Measurements from ENCODE around the gene PTCHD1. TPM values are rescaled to one million over a fixed set of nuclear protein-coding genes. Genes with fewer than 3 reads are reported as not detected.

PTCHD1 gene
- total RNA-seq, 1 experiment from 2014 or later: not detected

DNA sequence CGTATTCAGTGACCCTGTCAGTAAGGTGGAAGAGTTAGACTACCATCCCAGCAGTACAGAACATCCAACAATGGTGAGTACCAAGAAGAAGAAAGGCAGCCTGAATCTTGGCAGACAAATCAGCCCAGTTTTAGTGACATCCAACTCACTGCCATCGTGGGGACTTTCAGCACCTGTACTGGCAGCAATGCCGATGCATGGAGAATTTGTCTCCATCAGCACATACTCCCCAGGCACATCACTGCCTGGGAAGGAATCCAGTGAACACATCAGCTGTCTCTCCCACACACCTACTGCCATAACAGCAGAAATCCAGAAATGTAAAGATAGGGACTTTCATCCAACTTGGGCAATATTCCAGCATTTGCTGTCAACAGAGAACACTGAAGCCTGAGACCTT lies 29.8 kb downstream of the PTCHD1 start:
- CTCF ChIA-PET: no interaction called here
- no peak overlapping the region for H2AFZ ChIP-seq (ENCODE audit: low read length)
- no peaks in the 10 kb centered on the region for H3K4me1 ChIP-seq (ENCODE audit: insufficient read depth, low read length)
- TF ChIP-seq, protein P1, sequence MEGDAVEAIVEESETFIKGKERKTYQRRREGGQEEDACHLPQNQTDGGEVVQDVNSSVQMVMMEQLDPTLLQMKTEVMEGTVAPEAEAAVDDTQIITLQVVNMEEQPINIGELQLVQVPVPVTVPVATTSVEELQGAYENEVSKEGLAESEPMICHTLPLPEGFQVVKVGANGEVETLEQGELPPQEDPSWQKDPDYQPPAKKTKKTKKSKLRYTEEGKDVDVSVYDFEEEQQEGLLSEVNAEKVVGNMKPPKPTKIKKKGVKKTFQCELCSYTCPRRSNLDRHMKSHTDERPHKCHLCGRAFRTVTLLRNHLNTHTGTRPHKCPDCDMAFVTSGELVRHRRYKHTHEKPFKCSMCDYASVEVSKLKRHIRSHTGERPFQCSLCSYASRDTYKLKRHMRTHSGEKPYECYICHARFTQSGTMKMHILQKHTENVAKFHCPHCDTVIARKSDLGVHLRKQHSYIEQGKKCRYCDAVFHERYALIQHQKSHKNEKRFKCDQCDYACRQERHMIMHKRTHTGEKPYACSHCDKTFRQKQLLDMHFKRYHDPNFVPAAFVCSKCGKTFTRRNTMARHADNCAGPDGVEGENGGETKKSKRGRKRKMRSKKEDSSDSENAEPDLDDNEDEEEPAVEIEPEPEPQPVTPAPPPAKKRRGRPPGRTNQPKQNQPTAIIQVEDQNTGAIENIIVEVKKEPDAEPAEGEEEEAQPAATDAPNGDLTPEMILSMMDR (conservative IDR thresholded peaks at IDR 0.05; ENCODE audit: low read depth, low read length): no peak
- TF ChIP-seq EZH2 (IDR thresholded peaks at IDR 0.05; ENCODE audit: low read length, unreplicated experiment): no peak
- no peak for TF ChIP-seq EZH2phosphoT487 (IDR thresholded peaks at IDR 0.05; ENCODE audit: borderline replicate concordance, low read length)
- intact Hi-C loops (cut with micrococcal nuclease): no loop called here
- no peaks in the 10 kb centered on the region for H3K9me3 ChIP-seq (ENCODE audit: low read length)
- H3K9ac ChIP-seq (ENCODE audit: low read length): no peak overlapping the region
- no TSS peak for BruUV-seq (replicated peaks)
- no peaks in the 10 kb centered on the region for H4K20me1 ChIP-seq (ENCODE audit: low read length)
- POLR2A ChIA-PET (ENCODE audit: unreplicated experiment): no interaction called here
- DNase-seq: no peak
- no peak overlapping the region for H3K4me3 ChIP-seq (ENCODE audit: low read length)
- no peaks in the 10 kb centered on the region for H3K36me3 ChIP-seq (ENCODE audit: low read depth, low read length)
- no peaks in the 10 kb centered on the region for H3F3A ChIP-seq (ENCODE audit: low read length, unreplicated experiment)
- H3K79me2 ChIP-seq (ENCODE audit: low read length): no peaks in the 10 kb centered on the region
- ATAC-seq: no peak
- peaks cover 25% of the 10 kb centered on the region for H3K27me3 ChIP-seq (ENCODE audit: low read length)
- no peaks in the 10 kb centered on the region for H3K9me2 ChIP-seq (replicated peaks; ENCODE audit: low read length)
- H3K27ac ChIP-seq (ENCODE audit: low read length): no peak overlapping the region
- H3K4me2 ChIP-seq (ENCODE audit: low read length): no peak overlapping the region

DNA sequence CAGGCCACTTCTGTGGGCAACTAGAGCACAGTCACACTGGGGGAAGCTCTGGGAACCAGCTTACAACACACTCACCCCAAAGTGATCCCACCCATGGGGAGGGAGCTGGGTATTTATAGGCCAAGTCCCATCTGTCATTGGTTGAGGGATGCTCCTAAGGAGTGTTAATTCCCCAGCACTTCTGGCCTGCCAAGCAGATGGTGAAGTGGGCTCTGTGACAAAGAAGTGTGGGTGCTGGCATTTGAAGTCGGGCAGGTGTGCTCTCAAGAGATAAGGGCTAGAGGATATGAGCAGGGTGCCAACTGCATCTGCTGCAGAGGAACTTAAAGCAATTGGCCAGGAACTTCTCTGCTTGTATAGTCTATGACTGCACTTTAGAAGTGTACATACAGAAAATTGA lies 30.9 kb downstream of the PTCHD1 start:
- ChIA-PET CTCF (no interaction called here), POLR2A (ENCODE audit: unreplicated experiment) (no interaction called here)
- no peak overlapping the region for H3K27ac ChIP-seq (ENCODE audit: low read length)
- ATAC-seq (no peak), DNase-seq (no peak)
- no peaks in the 10 kb centered on the region for H3K9me2 ChIP-seq (replicated peaks; ENCODE audit: low read length)
- no peaks in the 10 kb centered on the region for H3K36me3 ChIP-seq (ENCODE audit: low read depth, low read length)
- TF ChIP-seq, protein P1 (conservative IDR thresholded peaks at IDR 0.05; ENCODE audit: low read depth, low read length): no peak
- TF ChIP-seq EZH2 (IDR thresholded peaks at IDR 0.05; ENCODE audit: low read length, unreplicated experiment) (no peak), EZH2phosphoT487 (IDR thresholded peaks at IDR 0.05; ENCODE audit: borderline replicate concordance, low read length) (no peak)
- no peak overlapping the region for H2AFZ ChIP-seq (ENCODE audit: low read length)
- intact Hi-C loops (cut with micrococcal nuclease): no loop called here
- no peaks in the 10 kb centered on the region for H3F3A ChIP-seq (ENCODE audit: low read length, unreplicated experiment)
- H4K20me1 ChIP-seq (ENCODE audit: low read length): no peaks in the 10 kb centered on the region
- H3K79me2 ChIP-seq (ENCODE audit: low read length): no peaks in the 10 kb centered on the region
- H3K9ac ChIP-seq (ENCODE audit: low read length): no peak overlapping the region
- BruUV-seq (replicated peaks): no TSS peak
- no peak overlapping the region for H3K4me3 ChIP-seq (ENCODE audit: low read length)
- H3K4me2 ChIP-seq (ENCODE audit: low read length): no peak overlapping the region
- H3K27me3 ChIP-seq (ENCODE audit: low read length): peaks cover 36% of the 10 kb centered on the region
- no peaks in the 10 kb centered on the region for H3K4me1 ChIP-seq (ENCODE audit: insufficient read depth, low read length)
- H3K9me3 ChIP-seq (ENCODE audit: low read length): no peaks in the 10 kb centered on the region

DNA sequence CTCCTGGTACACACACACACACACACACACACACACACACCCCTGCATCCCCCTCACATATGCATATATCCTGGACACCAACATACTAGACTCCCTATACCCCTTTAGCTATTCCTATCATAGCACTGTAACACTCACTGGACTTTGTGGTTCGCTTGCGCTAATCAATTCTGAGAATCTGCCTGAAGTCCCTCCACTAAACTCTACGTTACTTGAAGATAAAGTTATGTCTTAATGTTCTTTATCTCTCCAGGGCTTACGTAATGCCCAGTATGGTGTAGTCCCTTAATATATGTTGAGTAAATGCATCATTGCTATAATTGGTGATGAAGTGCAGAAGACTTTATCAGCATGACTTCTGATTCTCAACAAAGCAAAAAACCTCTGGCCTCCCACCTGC lies 32.3 kb downstream of the PTCHD1 start:
- H3K9ac ChIP-seq (ENCODE audit: low read length): no peak overlapping the region
- CTCF ChIA-PET: no interaction called here
- H3K9me3 ChIP-seq (ENCODE audit: low read length): no peaks in the 10 kb centered on the region
- TF ChIP-seq EZH2 (IDR thresholded peaks at IDR 0.05; ENCODE audit: low read length, unreplicated experiment) (no peak), EZH2phosphoT487 (IDR thresholded peaks at IDR 0.05; ENCODE audit: borderline replicate concordance, low read length) (no peak)
- TF ChIP-seq, protein P1 (conservative IDR thresholded peaks at IDR 0.05; ENCODE audit: low read depth, low read length): no peak
- H3K4me2 ChIP-seq (ENCODE audit: low read length): no peak overlapping the region
- no peaks in the 10 kb centered on the region for H3K79me2 ChIP-seq (ENCODE audit: low read length)
- H3K27me3 ChIP-seq (ENCODE audit: low read length): peaks cover 49% of the 10 kb centered on the region
- intact Hi-C loops (cut with micrococcal nuclease): no loop called here
- no peaks in the 10 kb centered on the region for H3K36me3 ChIP-seq (ENCODE audit: low read depth, low read length)
- no peaks in the 10 kb centered on the region for H3K4me1 ChIP-seq (ENCODE audit: insufficient read depth, low read length)
- no peak overlapping the region for H3K27ac ChIP-seq (ENCODE audit: low read length)
- no peaks in the 10 kb centered on the region for H3F3A ChIP-seq (ENCODE audit: low read length, unreplicated experiment)
- POLR2A ChIA-PET (ENCODE audit: unreplicated experiment): no interaction called here
- BruUV-seq (replicated peaks): no TSS peak
- H2AFZ ChIP-seq (ENCODE audit: low read length): no peak overlapping the region
- no peak overlapping the region for H3K4me3 ChIP-seq (ENCODE audit: low read length)
- no peaks in the 10 kb centered on the region for H4K20me1 ChIP-seq (ENCODE audit: low read length)
- no peak for DNase-seq
- ATAC-seq: no peak
- H3K9me2 ChIP-seq (replicated peaks; ENCODE audit: low read length): no peaks in the 10 kb centered on the region
